ENCODE measurements around the gene OR6J1.
"Not testable (repeated sequence)": the region's sequence is repeated elsewhere in the genome, so short reads cannot be mapped to it uniquely, and the experiment has no call there.

OR6J1 gene

DNA sequence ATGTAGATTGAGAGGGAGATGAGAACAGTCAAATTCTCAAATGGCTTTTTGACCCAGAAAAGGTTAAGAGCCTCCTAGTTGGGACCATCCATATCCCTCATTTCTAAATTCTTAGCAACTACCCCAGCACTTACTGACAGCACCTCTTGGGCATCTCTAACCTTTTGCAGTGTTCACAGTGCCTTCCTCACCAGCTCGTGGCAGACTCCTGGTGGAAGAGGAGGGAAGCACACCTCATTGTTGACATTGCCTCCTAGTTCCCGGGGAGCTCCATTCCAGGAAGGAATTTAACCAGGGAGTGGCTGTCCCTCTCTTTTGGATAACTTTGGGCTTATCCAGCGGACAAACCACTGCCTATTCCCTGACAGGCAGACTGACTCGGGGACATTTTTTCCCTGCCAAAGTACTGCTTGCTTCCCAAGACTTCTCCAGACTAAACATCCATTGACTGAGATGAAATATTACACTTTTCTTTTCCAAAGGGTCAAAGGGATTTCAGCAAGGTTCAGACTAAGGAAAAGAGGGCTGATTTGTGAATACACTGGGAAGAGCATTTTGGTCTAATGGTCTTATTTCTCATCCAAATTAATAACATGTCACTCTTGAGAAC lies 9.0 kb upstream of the OR6J1 start:
- no peaks in the 10 kb centered on the region for H3K36me3 ChIP-seq (ENCODE audit: control insufficient read depth in 5 of 5, insufficient read depth in 5 of 5, low read length in 5 of 5)
- H3K4me1 ChIP-seq (ENCODE audit: control insufficient read depth in 5 of 5, insufficient read depth in 5 of 5, low read length in 5 of 5), result peaks cover 0 to 18% (median 12%) of the 10 kb centered on the region in 5 donors
- H3K4me3 ChIP-seq (ENCODE audit: low read depth in 1 of 5, low read length in 5 of 5), result no peak overlapping the region
- H3K9ac ChIP-seq (ENCODE audit: low read length in 5 of 5), result no peak overlapping the region
- no peak overlapping the region for H3K27ac ChIP-seq (ENCODE audit: low read depth, low read length)
- H3K9me3 ChIP-seq (ENCODE audit: control insufficient read depth in 5 of 5, low read length in 5 of 5), result no peaks in the 10 kb centered on the region
- no peaks in the 10 kb centered on the region for H3K27me3 ChIP-seq (ENCODE audit: control insufficient read depth in 5 of 5, insufficient read depth in 4 of 5, low read length in 5 of 5)

GRCh38 chr14:22651586-22651985 lies 7.4 kb upstream of the OR6J1 start:
- H3K9ac ChIP-seq (ENCODE audit: low read length in 5 of 5), result no peak overlapping the region

GRCh38 chr14:22650960-22651521 lies 6.9 kb upstream of the OR6J1 start:
- Histone ChIP-seq H3K4me3 (ENCODE audit: low read depth in 1 of 5, low read length in 5 of 5) (no peak overlapping the region), H3K9me3 (ENCODE audit: control insufficient read depth in 5 of 5, low read length in 5 of 5) (no peaks in the 10 kb centered on the region), H3K36me3 (ENCODE audit: control insufficient read depth in 5 of 5, insufficient read depth in 5 of 5, low read length in 5 of 5) (no peaks in the 10 kb centered on the region), H3K27ac (ENCODE audit: low read depth, low read length) (no peak overlapping the region), H3K4me1 (ENCODE audit: control insufficient read depth in 5 of 5, insufficient read depth in 5 of 5, low read length in 5 of 5) (peaks cover 0 to 6% (median 3%) of the 10 kb centered on the region in 5 donors), H3K27me3 (ENCODE audit: control insufficient read depth in 5 of 5, insufficient read depth in 4 of 5, low read length in 5 of 5) (no peaks in the 10 kb centered on the region), H3K9ac (ENCODE audit: low read length in 5 of 5) (no peak overlapping the region)

More at GRCh38 chr14:22651586-22651985, 7.4 kb upstream of the OR6J1 start:
- Histone ChIP-seq H3K4me1 (ENCODE audit: control insufficient read depth in 5 of 5, insufficient read depth in 5 of 5, low read length in 5 of 5) (peaks cover 0 to 8% (median 3%) of the 10 kb centered on the region in 5 donors), H3K27ac (ENCODE audit: low read depth, low read length) (no peak overlapping the region), H3K36me3 (ENCODE audit: control insufficient read depth in 5 of 5, insufficient read depth in 5 of 5, low read length in 5 of 5) (no peaks in the 10 kb centered on the region), H3K4me3 (ENCODE audit: low read depth in 1 of 5, low read length in 5 of 5) (no peak overlapping the region), H3K9me3 (ENCODE audit: control insufficient read depth in 5 of 5, low read length in 5 of 5) (no peaks in the 10 kb centered on the region), H3K27me3 (ENCODE audit: control insufficient read depth in 5 of 5, insufficient read depth in 4 of 5, low read length in 5 of 5) (no peaks in the 10 kb centered on the region)

DNA sequence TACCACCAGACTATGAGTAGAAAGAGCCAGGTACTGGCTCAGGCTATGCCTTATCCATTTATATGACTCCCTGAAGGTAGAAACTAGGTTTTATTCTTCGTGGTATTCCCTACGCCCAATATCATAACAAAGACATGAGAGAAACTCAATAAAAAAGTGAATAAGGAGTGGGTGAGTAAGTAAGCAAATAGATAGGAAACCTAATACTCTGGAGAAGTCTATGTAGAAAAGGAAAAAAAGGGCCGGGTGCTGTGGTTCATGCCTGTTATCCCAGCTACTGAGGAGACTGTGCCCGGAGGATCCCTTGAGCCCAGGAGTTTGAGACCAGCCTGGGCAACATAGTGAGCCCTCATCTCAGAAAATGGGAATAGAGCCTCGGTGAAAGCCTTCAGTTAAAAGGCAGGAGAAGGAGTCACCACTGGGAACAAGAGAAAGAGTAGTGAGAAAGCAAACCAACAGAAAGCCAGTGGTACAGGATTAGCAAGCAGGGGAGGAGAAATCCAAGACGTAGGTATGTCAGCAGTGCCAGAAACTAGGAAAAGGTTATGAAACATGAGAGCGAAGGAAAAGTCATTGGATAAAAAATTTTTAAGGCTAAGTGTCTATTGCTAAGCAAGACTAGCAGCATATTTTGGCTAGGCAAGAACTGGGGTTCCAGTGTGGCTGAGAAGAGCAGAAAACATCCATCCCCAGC lies 6.0 kb upstream of the OR6J1 start:
- Histone ChIP-seq H3K27ac (ENCODE audit: low read depth, low read length) (no peak overlapping the region), H3K9me3 (ENCODE audit: control insufficient read depth in 5 of 5, low read length in 5 of 5) (no peaks in the 10 kb centered on the region), H3K27me3 (ENCODE audit: control insufficient read depth in 5 of 5, insufficient read depth in 4 of 5, low read length in 5 of 5) (no peaks in the 10 kb centered on the region), H3K9ac (ENCODE audit: low read length in 5 of 5) (no peak overlapping the region), H3K36me3 (ENCODE audit: control insufficient read depth in 5 of 5, insufficient read depth in 5 of 5, low read length in 5 of 5) (no peaks in the 10 kb centered on the region), H3K4me3 (ENCODE audit: low read depth in 1 of 5, low read length in 5 of 5) (no peak overlapping the region), H3K4me1 (ENCODE audit: control insufficient read depth in 5 of 5, insufficient read depth in 5 of 5, low read length in 5 of 5) (peaks cover 0 to 6% (median 3%) of the 10 kb centered on the region in 5 donors)

GRCh38 chr14:22648506-22648905 lies 4.4 kb upstream of the OR6J1 start:
- H3K27me3 ChIP-seq (ENCODE audit: control insufficient read depth in 5 of 5, insufficient read depth in 4 of 5, low read length in 5 of 5), result no peaks in the 10 kb centered on the region
- no peak overlapping the region for H3K9ac ChIP-seq (ENCODE audit: low read length in 5 of 5)
- no peaks in the 10 kb centered on the region for H3K36me3 ChIP-seq (ENCODE audit: control insufficient read depth in 5 of 5, insufficient read depth in 5 of 5, low read length in 5 of 5)
- H3K9me3 ChIP-seq (ENCODE audit: control insufficient read depth in 5 of 5, low read length in 5 of 5), result no peaks in the 10 kb centered on the region
- H3K4me1 ChIP-seq (ENCODE audit: control insufficient read depth in 5 of 5, insufficient read depth in 5 of 5, low read length in 5 of 5), result peaks cover 0 to 6% (median 3%) of the 10 kb centered on the region in 5 donors
- no peak overlapping the region for H3K4me3 ChIP-seq (ENCODE audit: low read depth in 1 of 5, low read length in 5 of 5)
- H3K27ac ChIP-seq (ENCODE audit: low read depth, low read length), result no peak overlapping the region

DNA sequence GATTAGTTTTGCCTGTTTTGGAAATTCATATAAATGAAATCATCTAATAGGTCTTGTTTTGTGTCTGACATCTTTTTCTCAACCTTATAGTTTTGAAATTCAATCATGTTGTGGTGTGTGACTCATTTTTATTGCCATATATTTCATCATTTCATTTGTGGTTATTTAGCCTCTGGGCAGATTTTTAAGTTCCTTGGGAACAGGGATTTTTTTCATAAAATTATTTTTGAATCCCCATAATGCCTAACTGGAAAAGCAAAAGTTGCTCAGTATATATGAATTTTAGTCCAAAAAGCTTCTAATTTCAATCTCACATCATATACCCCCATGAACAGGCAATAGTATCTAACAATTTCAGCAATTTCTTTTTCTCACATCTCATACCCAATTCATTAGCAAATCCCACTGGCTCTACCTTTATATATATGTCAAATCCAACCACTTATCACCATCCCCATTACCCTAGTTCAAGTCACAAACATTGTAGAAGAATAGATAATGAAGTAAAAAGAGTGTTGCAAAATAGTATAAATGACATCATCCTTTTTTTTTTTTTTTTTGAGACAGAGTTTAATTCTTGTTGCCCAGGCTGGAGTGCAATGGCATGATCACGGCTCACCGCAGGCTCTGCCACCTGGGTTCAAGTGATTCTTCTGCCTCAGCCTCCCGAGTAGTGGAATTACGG lies 2.6 kb upstream of the OR6J1 start:
- Histone ChIP-seq H3K4me1 (ENCODE audit: control insufficient read depth in 5 of 5, insufficient read depth in 5 of 5, low read length in 5 of 5) (peaks cover 0 to 6% (median 0%) of the 10 kb centered on the region in 5 donors), H3K27ac (ENCODE audit: low read depth, low read length) (peak overlapping the region; percentile 27), H3K27me3 (ENCODE audit: control insufficient read depth in 5 of 5, insufficient read depth in 4 of 5, low read length in 5 of 5) (no peaks in the 10 kb centered on the region)

DNA sequence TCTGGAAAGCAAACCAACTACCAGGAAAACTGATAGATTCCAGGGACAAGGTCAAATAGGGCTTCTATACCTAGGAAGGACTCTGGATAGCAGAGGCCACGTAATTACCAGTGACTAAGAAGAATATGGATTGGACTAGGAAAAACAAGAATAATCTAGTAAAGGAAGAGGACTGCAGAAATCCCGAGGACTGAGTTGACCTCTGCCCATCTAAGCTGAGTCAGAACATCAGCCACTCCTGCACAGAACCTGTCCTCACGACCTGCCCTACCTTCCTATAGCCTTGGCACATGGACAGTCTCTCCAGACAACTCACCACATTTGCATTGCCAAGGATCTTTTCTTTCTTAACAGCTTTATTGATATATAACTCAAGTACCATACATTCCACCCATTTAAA lies 2.3 kb downstream of the OR6J1 start:
- no peak overlapping the region for H3K4me3 ChIP-seq (ENCODE audit: low read depth in 1 of 5, low read length in 5 of 5)
- H3K36me3 ChIP-seq (ENCODE audit: control insufficient read depth in 5 of 5, insufficient read depth in 5 of 5, low read length in 5 of 5), result no peaks in the 10 kb centered on the region
- no peak overlapping the region for H3K9ac ChIP-seq (ENCODE audit: low read length in 5 of 5)
- H3K27me3 ChIP-seq (ENCODE audit: control insufficient read depth in 5 of 5, insufficient read depth in 4 of 5, low read length in 5 of 5), result no peaks in the 10 kb centered on the region
- no peak overlapping the region for H3K27ac ChIP-seq (ENCODE audit: low read depth, low read length)
- H3K4me1 ChIP-seq (ENCODE audit: control insufficient read depth in 5 of 5, insufficient read depth in 5 of 5, low read length in 5 of 5), result no peaks in the 10 kb centered on the region
- H3K9me3 ChIP-seq (ENCODE audit: control insufficient read depth in 5 of 5, low read length in 5 of 5), result no peaks in the 10 kb centered on the region

More for the DNA sequence above, 2.6 kb upstream of the OR6J1 start:
- no peaks in the 10 kb centered on the region for H3K36me3 ChIP-seq (ENCODE audit: control insufficient read depth in 5 of 5, insufficient read depth in 5 of 5, low read length in 5 of 5)
- H3K9ac ChIP-seq (ENCODE audit: low read length in 5 of 5), result no peak overlapping the region
- no peak overlapping the region for H3K4me3 ChIP-seq (ENCODE audit: low read depth in 1 of 5, low read length in 5 of 5)
- H3K9me3 ChIP-seq (ENCODE audit: control insufficient read depth in 5 of 5, low read length in 5 of 5), result no peaks in the 10 kb centered on the region

DNA sequence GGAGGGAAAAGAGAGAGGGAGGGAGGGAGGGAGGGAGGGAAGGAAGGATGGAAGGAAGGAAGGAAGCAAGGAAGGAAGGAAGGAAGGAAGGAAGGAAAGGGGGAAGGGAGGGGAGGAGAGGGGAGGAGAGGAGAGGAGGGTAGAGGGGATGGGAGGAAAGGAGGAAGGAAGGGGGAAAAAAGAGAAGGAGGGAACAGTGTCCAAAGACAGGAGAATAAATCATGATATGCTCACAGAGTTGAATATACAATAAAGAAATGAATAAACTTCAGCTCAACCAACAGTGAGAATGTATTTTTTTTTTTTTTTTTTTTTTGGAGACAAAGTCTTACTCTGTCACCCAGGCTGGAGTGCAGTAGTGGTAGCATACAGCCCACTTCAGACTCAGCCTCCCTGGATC lies 4.0 kb downstream of the OR6J1 start:
- no peaks in the 10 kb centered on the region for H3K4me1 ChIP-seq (ENCODE audit: control insufficient read depth in 5 of 5, insufficient read depth in 5 of 5, low read length in 5 of 5)
- H3K9ac ChIP-seq (ENCODE audit: low read length in 5 of 5), result no peak overlapping the region
- H3K9me3 ChIP-seq (ENCODE audit: control insufficient read depth in 5 of 5, low read length in 5 of 5), result no peaks in the 10 kb centered on the region
- H3K4me3 ChIP-seq (ENCODE audit: low read depth in 1 of 5, low read length in 5 of 5), result no peak overlapping the region
- H3K27ac ChIP-seq (ENCODE audit: low read depth, low read length), result no peak overlapping the region
- H3K27me3 ChIP-seq (ENCODE audit: control insufficient read depth in 5 of 5, insufficient read depth in 4 of 5, low read length in 5 of 5), result no peaks in the 10 kb centered on the region
- no peaks in the 10 kb centered on the region for H3K36me3 ChIP-seq (ENCODE audit: control insufficient read depth in 5 of 5, insufficient read depth in 5 of 5, low read length in 5 of 5)

GRCh38 chr14:22635980-22636379 lies 8.2 kb downstream of the OR6J1 start:
- not testable (repeated sequence) for H3K9me3 ChIP-seq (ENCODE audit: control insufficient read depth in 5 of 5, low read length in 5 of 5); H3K27ac ChIP-seq (ENCODE audit: low read depth, low read length); H3K27me3 ChIP-seq (ENCODE audit: control insufficient read depth in 5 of 5, insufficient read depth in 4 of 5, low read length in 5 of 5); H3K9ac ChIP-seq (ENCODE audit: low read length in 5 of 5); H3K4me1 ChIP-seq (ENCODE audit: control insufficient read depth in 5 of 5, insufficient read depth in 5 of 5, low read length in 5 of 5); H3K4me3 ChIP-seq (ENCODE audit: low read depth in 1 of 5, low read length in 5 of 5); H3K36me3 ChIP-seq (ENCODE audit: control insufficient read depth in 5 of 5, insufficient read depth in 5 of 5, low read length in 5 of 5)

Measured in subcutaneous abdominal adipose tissue (tissue), 5 donors.